Measurements from ENCODE around the gene TXK. TPM values are rescaled to one million over a fixed set of nuclear protein-coding genes. Genes with fewer than 3 reads are reported as not detected.

Gene TXK
- total RNA-seq, 1 experiment from 2014 or later: 2.6 TPM

GRCh38 chr4:48022192-48022799 lies 111.8 kb downstream of the TXK start:
- Histone ChIP-seq H3K36me3 (ENCODE audit: low read depth) (peaks cover 34% of the 10 kb centered on the region), H2AFZ (no peak overlapping the region), H3K4me3 (no peak overlapping the region), H3K27me3 (ENCODE audit: insufficient read depth, low read depth) (no peaks in the 10 kb centered on the region), H3K4me2 (no peak overlapping the region), H3K9me3 (ENCODE audit: insufficient read depth, low read depth) (no peaks in the 10 kb centered on the region), H3K79me2 (ENCODE audit: low read depth) (peaks cover 32% of the 10 kb centered on the region), H3F3A (ENCODE audit: insufficient read depth, low read depth) (peaks cover 2% of the 10 kb centered on the region), H3K4me1 (replicated peaks; ENCODE audit: insufficient read depth) (peaks cover 10% of the 10 kb centered on the region; the same call in 1 of the 2 replicates), H3K9me2 (ENCODE audit: insufficient read depth) (no peaks in the 10 kb centered on the region), H4K20me1 (ENCODE audit: insufficient read depth) (no peaks in the 10 kb centered on the region), H3K27ac (no peak overlapping the region)
- DNase-seq: no peak
- intact Hi-C loops (cut with micrococcal nuclease; ENCODE audit: unreplicated experiment): no loop called here
- CTCF ChIA-PET: no interaction called here
- POLR2A ChIA-PET (ENCODE audit: unreplicated experiment): interaction anchor here (0.6 kb wide), 1 partner anchor 27 kb away, joined by 9 read pairs; no protein-coding TSS in a partner anchor
- TF ChIP-seq CTCF (conservative IDR thresholded peaks at IDR 0.05) (no peak), EZH2 (IDR thresholded peaks at IDR 0.05; ENCODE audit: low read depth) (no peak)
- no TSS peak for BruUV-seq (replicated peaks)

- POLR2A ChIA-PET (ENCODE audit: unreplicated experiment): no interaction called here
- TF ChIP-seq CTCF (conservative IDR thresholded peaks at IDR 0.05): no peak
- TF ChIP-seq EZH2 (IDR thresholded peaks at IDR 0.05; ENCODE audit: low read depth): no peak
- CTCF ChIA-PET: no interaction called here
Measured at GRCh38 chr4:48021100-48021499, 113.0 kb downstream of the TXK start.

DNA sequence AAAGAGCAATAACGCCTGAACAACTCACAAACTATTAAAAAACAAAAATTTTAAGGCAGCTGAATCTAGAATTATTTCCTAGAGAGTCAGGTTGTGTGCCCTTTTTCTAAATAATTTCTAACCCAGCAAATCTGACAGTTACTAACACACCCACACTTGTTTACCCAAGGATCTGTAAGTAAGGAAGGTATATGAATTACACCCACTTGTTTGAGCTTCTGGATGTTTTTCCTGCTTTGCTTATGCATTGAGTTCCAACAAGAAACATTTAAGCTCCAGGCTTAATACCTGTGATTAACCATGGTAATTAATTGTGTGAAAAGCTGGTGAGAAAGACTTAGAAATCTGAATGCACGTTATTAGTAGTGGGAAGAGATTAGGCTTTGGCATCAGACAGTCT lies 115.9 kb downstream of the TXK start:
- Histone ChIP-seq H3K27ac (no peak overlapping the region), H4K20me1 (ENCODE audit: insufficient read depth) (no peaks in the 10 kb centered on the region), H3K79me2 (ENCODE audit: low read depth) (peaks cover 40% of the 10 kb centered on the region), H3K9me3 (ENCODE audit: insufficient read depth, low read depth) (peaks cover 19% of the 10 kb centered on the region; the same call in 1 of the 2 replicates), H3K36me3 (ENCODE audit: low read depth) (peaks cover 22% of the 10 kb centered on the region; the same call in 1 of the 2 replicates), H3F3A (ENCODE audit: insufficient read depth, low read depth) (peaks cover 26% of the 10 kb centered on the region), H3K4me2 (peak overlapping the region; percentile 86), H3K27me3 (ENCODE audit: insufficient read depth, low read depth) (no peaks in the 10 kb centered on the region), H3K4me3 (peak overlapping the region; percentile 98; the same call in 1 of the 2 replicates), H3K4me1 (replicated peaks; ENCODE audit: insufficient read depth) (peaks cover 32% of the 10 kb centered on the region), H2AFZ (no peak overlapping the region), H3K9me2 (ENCODE audit: insufficient read depth) (no peaks in the 10 kb centered on the region)
- BruUV-seq (replicated peaks): no TSS peak
- intact Hi-C loops (cut with micrococcal nuclease; ENCODE audit: unreplicated experiment): loop anchor here (5.0 to 10.0 kb wide), 2 partner anchors 124 to 267 kb away; no protein-coding TSS in a partner anchor
- no peak for DNase-seq
- POLR2A ChIA-PET (ENCODE audit: unreplicated experiment): interaction anchor here (0.6 to 0.7 kb wide), 2 partner anchors 9 to 66 kb away, joined by 5 read pairs; no protein-coding TSS in a partner anchor
- CTCF ChIA-PET: no interaction called here
- TF ChIP-seq CTCF (conservative IDR thresholded peaks at IDR 0.05) (no peak), EZH2 (IDR thresholded peaks at IDR 0.05; ENCODE audit: low read depth) (no peak)

More at GRCh38 chr4:48021100-48021499, 113.0 kb downstream of the TXK start:
- Histone ChIP-seq H3K4me1 (replicated peaks; ENCODE audit: insufficient read depth) (peaks cover 10% of the 10 kb centered on the region; the same call in 1 of the 2 replicates), H3K9me2 (ENCODE audit: insufficient read depth) (no peaks in the 10 kb centered on the region), H3K4me3 (no peak overlapping the region), H3K27me3 (ENCODE audit: insufficient read depth, low read depth) (no peaks in the 10 kb centered on the region), H2AFZ (no peak overlapping the region), H4K20me1 (ENCODE audit: insufficient read depth) (no peaks in the 10 kb centered on the region), H3F3A (ENCODE audit: insufficient read depth, low read depth) (peaks cover 10% of the 10 kb centered on the region), H3K79me2 (ENCODE audit: low read depth) (peaks cover 37% of the 10 kb centered on the region), H3K9me3 (ENCODE audit: insufficient read depth, low read depth) (no peaks in the 10 kb centered on the region), H3K36me3 (ENCODE audit: low read depth) (peaks cover 28% of the 10 kb centered on the region), H3K27ac (no peak overlapping the region), H3K4me2 (no peak overlapping the region)
- DNase-seq: no peak
- no TSS peak for BruUV-seq (replicated peaks)
- intact Hi-C loops (cut with micrococcal nuclease; ENCODE audit: unreplicated experiment): no loop called here
